Stimulated activated CD4-positive, alpha-beta T cell treated with anti-CD3 and anti-CD28 coated beads, Interleukin-4, amount 100 ng/mL, for 4 hours (primary cell): ENCODE results near the gene MEGF9.

Experiments used
- DNase-seq, 2 experiments: peaks; one replicate each; pipeline ENCODE4 v3.0.0-alpha.2; 2020

Gene MEGF9

DNA sequence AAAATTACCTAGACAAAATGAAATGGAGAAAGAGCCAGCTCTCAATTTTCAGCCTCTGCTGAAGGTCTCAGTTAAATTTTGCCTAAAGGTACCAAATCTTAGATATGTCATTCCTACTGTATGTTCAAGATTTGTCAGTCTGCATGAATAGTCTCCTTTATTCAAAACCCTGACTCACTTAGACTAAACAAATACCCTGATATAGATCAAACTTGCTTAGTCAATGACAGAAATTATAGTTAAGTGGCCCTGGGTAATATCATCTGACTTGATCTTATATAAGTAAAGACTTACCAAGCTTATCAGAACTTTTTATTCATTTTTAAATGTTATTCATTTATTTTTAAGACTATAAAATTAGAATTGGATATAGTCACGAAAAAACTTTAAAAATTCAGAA is 12.2 kb downstream of the MEGF9 start:
- DNase-seq = no peak

DNA sequence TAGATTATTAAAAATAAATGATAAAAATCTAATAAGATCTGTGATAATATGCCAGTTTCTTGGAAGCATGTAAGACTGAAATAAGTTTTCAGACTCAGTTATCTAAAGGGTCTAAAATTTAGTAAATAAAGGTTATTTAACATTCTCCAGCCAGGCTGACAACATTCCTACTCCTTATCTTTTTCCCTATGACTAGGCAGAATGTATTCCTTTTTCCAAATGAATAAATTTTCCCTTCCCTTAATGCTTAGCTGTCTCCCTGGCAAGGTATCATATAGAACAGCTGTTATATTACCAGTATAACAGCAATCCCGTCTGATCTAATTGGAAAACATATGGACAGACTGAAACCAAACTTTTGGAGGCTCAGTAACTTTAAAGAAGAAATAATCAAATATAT is 13.0 kb downstream of the MEGF9 start:
- no peak for DNase-seq

DNA sequence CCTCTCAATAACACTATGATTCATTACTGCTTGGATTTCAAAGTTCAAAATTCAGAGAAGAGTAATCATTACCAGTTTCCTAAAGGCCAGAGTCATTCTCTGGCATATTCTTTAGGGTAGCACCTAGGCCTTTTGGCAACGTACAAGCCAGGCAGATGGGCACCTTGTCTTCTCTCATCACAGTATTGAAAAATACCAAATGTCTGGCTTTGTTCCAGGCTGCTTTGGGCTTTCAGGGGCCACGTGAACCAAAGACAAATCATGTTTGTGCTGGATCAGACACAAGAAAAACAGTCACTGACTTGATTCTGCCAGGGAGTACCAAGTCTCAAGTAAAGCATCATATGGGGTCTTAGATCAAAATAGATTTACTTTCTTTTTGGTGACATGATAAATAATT is 15.5 kb downstream of the MEGF9 start:
- DNase-seq = no peak

DNA sequence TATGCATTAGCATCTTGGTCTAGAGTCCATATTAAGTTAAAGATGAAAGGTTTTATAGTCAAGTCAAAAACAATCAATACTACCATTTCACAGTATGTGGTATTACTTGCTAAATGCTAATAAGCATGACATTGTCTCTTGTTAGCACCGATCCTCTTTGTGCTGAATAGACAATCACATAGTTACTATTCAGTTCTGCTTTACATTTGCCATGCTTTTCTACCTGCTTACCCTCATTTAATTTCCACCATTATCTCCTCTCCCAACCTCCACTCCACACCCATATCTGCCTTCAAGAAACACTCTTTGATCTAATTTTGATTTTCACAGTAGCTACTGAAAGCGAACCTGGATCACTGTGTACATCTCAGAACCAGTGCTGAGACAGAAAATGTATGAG is 16.8 kb downstream of the MEGF9 start:
- no peak for DNase-seq

DNA sequence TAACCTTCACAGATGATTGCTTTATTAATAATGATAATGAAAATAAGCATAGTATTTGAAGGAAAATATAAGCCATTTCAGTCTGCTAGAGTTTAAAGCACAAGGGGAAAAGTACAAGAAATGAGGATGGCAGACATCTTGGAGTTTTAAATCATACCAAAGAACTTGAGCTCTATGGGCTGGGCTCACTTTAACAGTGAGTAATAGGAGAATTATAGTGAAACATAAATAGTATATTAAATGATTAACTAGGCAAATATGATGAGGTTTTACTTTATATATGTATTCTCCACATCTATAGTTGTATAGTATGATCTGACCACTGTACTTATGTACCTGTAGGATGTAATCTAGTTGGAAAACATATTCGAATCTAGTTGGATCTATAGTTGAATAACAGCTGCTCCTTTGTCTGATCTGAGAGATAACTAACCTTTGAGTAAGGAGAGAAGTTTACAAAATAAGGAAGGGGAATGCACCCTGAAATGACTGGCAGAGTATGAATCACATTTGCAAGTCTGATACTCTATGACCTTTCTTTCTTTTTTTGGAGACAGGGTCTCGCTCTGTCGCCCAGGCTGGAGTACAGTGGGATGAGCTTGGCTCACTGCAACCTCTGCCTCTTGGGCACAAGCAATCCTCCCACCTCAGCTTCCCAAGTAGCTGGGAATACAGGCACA is 17.6 kb downstream of the MEGF9 start:
- DNase-seq = no peak

DNA sequence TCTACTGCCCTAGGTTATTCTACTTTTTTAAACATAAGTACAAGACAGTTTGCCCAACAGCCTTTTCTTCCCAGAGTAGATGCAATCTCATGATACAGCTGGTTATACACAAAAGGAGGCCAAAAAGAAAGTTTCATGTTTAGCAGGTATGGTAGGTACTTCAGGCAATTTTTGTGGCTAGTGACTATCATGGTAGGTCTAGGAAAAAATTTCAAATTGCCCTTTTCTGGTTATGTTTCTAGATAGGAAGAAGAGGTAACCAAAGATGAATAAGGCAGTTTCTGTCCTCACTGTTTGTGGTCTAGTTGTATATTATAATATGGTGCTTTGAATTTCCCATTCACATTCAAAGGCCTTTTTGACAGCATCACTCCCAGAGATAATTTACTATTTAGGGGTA is 19.7 kb downstream of the MEGF9 start:
- no peak for DNase-seq

DNA sequence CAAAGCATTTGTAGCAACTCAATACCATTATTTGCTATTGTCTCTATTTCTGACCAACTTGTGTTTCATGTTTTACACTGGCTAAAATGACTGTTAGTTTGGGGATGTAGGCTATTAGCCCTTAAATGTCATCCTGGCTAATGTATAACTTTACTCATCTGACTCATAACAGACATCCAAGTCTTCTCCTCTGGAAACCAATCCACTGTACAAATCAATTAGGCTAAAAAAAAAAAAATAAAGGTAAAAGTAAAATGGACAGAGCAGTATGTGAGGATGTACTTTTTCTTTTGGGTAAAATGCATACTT is 20.6 kb downstream of the MEGF9 start:
- DNase-seq = no peak

DNA sequence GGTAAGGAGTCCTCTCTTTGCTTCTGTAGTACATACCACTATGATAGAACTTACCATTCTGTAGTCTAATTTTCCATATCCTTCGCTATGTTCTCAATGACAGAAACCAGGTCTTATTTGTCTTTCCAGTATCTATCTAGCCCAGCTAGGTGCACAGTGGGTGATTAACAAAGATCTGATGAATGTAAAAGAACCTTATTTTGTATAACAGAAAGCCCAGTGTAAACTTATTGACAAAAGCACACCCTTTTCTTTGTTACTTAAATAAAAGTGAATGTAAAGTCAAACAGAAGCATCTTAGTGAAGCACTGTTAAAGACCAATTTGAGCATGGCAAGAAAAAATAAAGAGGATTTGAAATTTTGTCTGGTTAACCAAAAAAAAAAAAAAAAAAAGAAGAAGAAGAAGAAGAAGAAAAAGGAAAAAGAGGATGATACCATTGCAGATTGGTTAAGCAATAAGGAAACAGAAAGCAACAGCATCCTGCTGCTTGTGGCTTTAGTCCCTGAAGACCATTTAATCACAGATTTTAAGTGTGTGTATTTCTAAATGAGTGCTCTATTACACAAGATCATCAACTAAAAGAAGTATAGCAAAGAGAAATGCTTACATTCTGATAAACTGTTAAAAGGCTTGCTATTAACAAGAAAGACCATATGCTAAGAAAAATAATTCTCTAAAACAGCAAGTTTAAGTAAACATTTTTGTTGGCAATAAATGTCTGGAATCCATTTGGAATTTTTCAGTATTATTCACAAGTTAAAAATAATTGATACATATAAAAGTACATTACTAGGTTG is 21.2 kb downstream of the MEGF9 start:
- DNase-seq = no peak

DNA sequence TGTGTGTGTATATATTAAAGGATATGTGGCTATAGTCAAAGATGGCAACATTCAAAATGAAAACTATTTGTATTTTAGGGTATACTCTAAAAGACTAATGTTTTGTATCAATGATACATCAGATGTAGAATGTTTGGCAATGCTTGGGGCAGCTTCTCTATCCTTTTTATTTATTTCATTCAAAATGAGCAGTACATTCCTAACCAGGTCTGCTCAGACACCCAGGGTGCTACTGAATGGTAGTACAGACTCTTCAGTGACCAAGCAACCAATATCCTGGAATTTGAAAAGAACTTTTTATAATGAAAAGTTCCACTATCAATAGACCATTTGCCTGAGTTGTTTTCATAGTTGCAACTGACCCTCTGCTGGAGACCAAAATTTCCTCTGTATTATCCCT is 23.9 kb downstream of the MEGF9 start:
- no peak for DNase-seq

DNA sequence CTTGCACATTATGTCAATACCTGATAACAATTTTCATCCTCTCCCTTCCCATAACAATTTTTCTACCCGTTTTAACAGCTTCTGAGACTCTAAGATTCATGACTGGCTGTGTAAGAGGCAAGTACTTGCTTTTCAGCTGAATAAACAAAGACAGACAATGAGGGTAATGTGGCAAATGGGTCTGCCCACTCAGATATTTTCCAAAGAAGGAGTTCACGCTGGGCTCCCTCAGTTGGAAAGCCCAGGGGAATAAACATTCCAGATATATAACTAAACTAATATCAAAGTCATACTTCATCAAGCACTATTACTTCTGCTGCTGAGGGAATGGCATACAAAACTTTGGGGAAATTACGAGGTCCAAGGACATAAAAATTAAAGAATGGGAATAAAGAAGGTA is 24.4 kb downstream of the MEGF9 start:
- no peak for DNase-seq

DNA sequence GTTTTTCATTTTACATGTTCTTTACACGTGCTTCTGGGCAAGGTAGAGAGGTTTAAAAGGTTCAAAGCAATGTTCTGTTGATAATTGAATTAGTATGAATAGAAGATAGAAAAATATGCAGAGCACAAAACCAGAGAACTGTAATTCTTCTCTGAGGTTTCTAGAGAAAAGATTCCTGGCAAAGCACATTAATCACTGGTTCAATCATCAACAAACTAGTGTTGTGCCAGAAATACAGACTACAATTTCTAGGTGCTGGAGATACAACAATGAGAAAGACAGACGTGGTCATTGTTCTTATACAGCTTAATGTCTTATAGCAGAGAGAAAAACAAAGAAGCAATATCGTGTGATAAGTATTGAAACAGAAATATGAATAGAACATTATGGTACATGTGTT is 25.5 kb downstream of the MEGF9 start:
- no peak for DNase-seq

DNA sequence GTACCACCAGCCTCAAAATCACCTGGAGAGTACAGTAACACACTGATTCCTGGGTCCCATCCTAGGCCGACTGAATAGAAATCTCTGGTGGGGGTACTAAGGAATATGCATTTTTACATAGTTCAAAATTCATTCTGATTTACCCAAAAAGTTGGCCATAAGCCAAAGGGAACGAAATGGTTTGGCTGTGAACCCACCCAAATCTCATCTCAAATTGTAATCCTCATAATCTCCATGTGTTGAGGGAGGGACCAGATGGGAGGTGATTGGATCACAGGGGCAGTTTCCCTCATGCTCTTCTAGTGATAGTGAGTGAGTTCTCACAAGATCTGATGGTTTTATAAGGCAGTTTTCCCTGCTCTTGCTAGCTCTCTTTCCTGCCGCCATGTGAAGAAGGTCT is 31.1 kb downstream of the MEGF9 start:
- no peak for DNase-seq

DNA sequence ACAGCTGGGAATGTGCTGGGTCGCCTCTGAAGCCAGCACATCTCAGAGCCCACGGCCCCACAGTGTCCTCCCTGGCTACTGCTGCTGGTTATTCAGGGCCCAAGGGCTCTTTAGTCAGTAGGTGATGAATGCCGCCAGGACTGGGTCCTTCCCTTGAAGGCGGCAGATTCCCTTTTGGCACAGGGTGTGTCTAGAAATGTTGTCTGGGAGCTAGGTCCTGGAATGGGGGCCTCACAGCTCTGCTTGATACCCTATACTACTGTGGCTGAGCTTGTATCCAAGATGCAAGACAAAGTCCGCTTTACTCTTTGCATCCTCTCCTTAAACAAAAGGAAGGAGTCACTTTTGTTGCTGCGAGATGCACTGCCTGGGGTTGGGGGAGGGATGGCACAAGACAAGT is 33.1 kb downstream of the MEGF9 start:
- no peak for DNase-seq

DNA sequence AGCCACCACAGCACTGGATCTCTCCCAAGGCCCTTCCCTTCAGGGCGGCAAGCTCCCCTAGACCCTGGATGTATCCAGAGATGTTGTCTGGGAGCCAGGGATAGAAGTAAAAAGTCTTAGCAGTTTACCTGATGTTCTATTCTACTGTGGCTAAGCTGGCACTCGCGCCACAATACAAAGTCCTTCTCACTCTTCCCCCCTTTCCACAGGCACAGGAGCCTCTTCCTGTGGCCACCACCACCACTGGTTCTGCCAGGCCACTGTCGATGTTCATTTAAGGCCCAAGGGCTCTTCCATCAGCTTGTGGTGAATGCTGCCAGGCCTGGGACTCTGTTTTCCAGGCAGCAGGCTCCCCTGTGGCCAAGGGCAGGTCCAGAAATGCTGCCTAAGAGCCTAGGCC is 33.7 kb downstream of the MEGF9 start:
- no peak for DNase-seq

DNA sequence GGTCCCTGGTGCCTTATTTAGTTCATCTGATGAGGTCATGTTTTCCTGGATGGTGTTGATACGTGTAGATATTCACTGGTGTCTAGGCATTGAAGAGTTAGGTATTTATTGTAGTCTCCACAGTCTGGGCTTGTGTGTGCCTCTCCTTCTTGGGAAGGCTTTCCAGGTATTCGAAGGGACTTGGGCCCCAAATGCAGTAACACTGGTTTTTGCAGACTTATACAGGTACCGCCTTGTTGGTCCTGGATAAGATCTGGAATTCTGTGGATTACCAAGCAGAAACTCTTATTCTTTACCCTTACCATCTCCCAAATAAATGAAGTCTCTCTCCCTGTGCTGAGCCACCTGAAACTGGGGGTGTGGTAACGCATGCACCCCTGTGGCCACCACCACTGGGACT is 34.1 kb downstream of the MEGF9 start:
- no peak for DNase-seq

DNA sequence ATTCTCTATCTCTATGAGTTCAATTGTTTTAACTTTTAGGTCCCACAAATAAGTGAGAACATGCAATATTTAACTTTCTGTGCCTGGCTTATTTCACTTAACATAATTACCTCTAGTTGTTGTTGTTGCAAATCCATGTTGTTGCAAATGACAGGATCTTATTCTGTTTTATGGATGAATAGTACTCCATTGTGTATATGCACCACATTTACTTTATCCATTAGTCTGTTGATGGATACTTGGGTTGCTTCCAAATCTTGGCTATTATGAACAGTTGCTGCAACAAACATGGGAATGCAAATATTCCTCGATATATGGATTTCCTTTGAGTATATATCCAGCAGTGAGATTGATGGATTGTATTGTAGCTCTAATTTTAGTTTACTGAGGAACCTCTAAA is 36.3 kb downstream of the MEGF9 start:
- no peak for DNase-seq

DNA sequence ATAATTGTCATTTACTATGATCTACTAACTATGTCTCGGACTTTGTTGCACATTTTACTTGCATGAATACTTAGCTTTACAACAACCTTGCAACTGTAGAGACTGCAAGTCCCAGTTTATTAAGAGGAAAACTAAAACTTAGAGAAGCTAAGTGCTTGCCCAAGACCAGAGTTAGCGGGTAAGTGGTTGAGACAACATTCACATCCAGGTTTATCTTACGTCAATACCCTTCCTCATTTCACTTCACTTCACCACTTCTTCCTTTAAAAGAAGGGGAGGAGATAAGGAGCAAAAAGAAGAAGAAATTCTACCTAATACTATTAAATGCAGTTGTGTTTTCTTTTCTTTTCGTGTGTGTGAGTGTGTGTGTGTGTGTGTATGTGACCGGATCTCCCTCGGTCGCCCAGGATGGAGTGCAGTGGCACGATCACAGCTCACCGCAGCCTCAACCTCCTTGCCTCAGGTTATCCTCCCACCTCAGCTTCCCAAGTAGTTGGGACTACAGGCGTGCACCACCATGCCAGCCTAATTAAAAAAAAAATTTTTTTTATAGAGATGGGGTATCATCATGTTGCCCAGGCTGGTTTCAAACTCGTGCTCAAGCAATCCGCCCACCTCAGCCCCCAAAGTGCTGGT is 37.4 kb downstream of the MEGF9 start:
- no peak for DNase-seq

DNA sequence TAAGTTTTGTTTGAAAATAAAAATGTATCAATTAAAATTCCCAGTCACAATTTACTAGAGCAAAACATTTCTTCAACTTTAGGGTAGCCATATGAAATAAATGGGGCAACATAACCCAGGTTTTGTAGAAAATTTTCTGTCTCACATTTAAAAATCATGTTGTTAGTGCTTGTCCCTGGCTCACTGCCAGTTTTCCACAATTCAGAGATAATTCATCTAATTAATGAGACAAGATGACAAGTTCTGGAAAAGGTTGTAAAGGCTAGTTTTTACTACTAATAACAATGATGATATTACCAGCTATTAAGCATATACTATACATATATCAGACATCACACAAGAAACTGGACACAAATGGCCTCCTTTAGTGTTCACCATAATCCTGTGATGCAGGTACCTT is 45.9 kb downstream of the MEGF9 start:
- DNase-seq = no peak

DNA sequence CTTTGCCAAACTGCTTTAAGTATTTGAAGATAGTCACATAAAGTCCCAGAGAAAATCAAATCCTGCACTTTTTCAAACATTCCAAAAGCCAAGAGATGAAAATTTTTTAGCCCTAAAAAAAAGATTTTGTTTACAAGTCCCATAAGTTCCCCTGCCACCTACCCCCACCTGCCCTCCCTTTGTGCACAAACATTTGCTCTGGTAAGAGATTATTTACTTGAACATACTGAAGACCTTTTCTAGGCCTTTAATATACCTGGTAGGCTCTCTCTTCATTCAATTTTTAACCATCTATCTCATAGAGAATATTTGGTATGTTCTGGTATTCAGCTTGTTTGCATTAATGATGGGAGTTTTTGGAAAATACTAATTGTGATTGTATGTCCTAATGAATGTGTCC is 50.3 kb downstream of the MEGF9 start:
- DNase-seq = no peak

DNA sequence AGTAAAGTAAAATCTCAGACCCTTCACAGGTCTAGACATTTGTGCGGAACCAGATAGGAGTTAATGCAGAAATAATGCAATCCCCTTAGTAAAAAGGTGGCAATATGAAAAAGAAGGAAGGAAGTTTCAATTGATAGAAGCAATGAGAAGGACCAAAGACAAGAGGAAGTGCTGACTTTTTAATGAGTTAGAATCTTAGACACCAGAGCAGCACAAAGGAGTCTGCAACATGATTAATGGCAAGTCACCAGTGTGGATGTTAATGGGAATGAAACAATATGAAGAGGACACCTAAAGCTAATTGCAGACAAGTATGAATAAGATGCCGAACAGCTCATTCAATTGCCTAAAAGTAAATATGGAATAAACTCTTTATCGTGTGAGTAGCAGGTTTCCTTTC is 50.9 kb downstream of the MEGF9 start:
- no peak for DNase-seq

DNA sequence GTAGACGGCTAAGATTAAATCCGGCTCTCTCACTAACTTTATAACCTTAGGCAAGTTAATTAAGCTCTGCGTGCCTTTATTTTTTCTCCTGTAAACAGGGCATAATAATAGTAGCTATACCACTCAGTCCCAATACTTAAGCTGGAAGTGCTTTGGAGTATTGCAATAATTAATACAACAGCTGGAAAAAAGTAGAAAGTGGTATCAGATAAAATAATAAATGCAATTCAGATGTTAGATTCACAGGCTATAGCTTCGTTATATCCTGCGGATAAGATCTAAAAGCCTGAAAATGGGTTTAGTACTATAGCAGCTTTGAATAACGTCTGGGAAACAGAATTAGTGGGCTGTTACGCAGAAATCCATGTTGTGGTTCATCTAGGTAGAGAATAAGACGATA is 51.8 kb downstream of the MEGF9 start:
- no peak for DNase-seq

DNA sequence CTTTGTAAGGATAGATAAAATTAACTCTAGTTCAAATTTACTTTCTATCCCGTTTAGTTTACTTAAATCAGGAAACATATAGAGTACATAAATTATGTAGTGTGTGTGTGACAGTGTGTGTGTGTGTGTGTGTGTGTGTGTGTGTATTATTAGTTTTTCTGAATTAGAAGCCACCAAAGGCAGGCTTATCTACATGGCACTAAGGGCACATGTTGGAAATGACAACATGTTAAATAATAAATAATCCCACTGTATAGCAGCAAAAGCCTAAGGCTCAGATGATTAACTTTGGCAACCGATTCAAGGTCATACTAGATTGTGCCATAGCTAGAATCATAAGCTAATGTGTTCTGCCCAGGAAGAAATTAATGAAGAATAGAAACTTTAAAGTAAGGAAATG is 54.6 kb downstream of the MEGF9 start:
- no peak for DNase-seq

DNA sequence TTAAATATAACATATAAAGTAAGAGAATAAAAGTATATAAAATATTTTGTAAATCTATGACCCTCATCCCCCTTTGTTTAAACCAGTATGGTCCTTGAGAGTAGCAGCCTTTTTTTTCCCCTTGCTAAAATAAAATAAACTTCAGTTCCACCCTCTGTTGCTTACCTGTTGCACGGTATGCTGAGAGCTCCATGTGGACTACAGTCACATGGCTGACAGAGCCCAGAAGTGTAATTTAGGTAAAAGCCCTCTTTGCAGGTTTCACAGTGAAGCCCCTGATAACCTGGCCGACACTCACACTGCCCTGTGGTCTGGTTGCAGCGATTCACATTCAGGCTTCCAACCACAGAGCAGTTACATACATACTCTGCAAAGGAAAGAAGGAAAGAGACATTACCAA is 55.1 kb downstream of the MEGF9 start:
- DNase-seq = no peak

DNA sequence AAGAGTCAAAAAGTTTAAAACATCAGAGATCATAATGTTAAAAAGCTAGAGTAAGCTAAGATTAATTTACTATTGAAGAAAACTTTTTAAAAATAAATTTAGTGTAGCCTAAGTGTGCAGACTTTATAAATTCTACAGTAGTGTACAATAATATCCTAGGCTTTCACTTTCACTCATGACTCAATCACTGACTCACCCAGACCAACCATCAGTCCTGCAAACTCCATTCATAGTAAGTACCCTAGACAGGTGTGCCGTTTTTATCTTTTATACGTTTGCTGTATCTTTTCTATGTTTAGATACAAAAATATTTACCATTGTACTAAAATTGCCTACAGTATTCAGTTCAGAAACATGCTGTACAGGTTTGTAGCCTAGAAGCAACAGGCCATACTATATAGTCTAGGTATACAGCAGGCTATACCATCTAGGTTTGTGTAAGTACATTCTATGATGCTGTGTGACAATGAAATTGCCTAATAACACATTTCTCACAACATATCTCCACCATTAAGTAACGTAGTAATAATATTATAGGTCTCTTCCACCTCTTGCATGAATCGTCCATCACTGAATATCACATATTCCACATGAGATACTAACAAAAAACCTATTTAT is 59.2 kb downstream of the MEGF9 start:
- DNase-seq = no peak
